ENCODE data around the gene SLC25A11.

SLC25A11 gene

GRCh38 chr17:4900231-4901107 lies 39.4 kb downstream of the SLC25A11 start:
- peak; percentile 28 to 66 for DNase-seq (ENCODE audit: low spot score in 2 of 2)

GRCh38 chr17:4899341-4900230 lies 40.3 kb downstream of the SLC25A11 start, which contains the start of gene C17orf107:
TSS of gene C17orf107 (plus strand) at chr17:4899536. CDS start at chr17:4899763, 227 bp downstream.
- Mint-ChIP-seq H3K4me1 (peaks cover 44% of the 10 kb centered on the region), H3K4me3 (peak within 1 kb of the TSS; percentile 91)
- ATAC-seq = peak; percentile 80

More at GRCh38 chr17:4900231-4901107, 39.4 kb downstream of the SLC25A11 start:
- Mint-ChIP-seq H3K4me1 (peaks cover 44% of the 10 kb centered on the region), H3K27ac (peak overlapping the region; percentile 94), H3K9me3 (no peaks in the 10 kb centered on the region), H3K4me3 (peak overlapping the region; percentile 91), H3K36me3 (peaks cover 36% of the 10 kb centered on the region)
- peak; percentile 39 for ATAC-seq

GRCh38 chr17:4898927-4899326 lies 40.9 kb downstream of the SLC25A11 start:
- Mint-ChIP-seq H3K9me3 (no peaks in the 10 kb centered on the region), H3K4me3 (peak overlapping the region; percentile 91), H3K27ac (peak overlapping the region; percentile 94), H3K4me1 (peaks cover 44% of the 10 kb centered on the region), H3K36me3 (peaks cover 51% of the 10 kb centered on the region)
- DNase-seq (ENCODE audit: low spot score in 2 of 2) (no peak), ATAC-seq (peak; percentile 0)

More at GRCh38 chr17:4899341-4900230, 40.3 kb downstream of the SLC25A11 start, which contains the start of gene C17orf107:
- peak; percentile 95 to 97 for DNase-seq (ENCODE audit: low spot score in 2 of 2)
- Mint-ChIP-seq H3K27ac (peak within 1 kb of the TSS; percentile 94), H3K36me3 (peaks cover 45% of the 10 kb centered on the region), H3K9me3 (no peaks in the 10 kb centered on the region)

GRCh38 chr17:4898351-4898750 lies 41.5 kb downstream of the SLC25A11 start:
- peaks cover 39% of the 10 kb centered on the region for H3K4me1 Mint-ChIP-seq
- peaks cover 57% of the 10 kb centered on the region for H3K36me3 Mint-ChIP-seq
- H3K9me3 Mint-ChIP-seq = no peaks in the 10 kb centered on the region
- DNase-seq (ENCODE audit: low spot score in 2 of 2) = no peak
- no peak for ATAC-seq
- H3K27ac Mint-ChIP-seq = peak overlapping the region; percentile 50
- peak overlapping the region; percentile 91 for H3K4me3 Mint-ChIP-seq

GRCh38 chr17:4897785-4898184 lies 42.1 kb downstream of the SLC25A11 start:
- H3K36me3 Mint-ChIP-seq = peaks cover 63% of the 10 kb centered on the region
- H3K9me3 Mint-ChIP-seq = no peaks in the 10 kb centered on the region
- H3K4me1 Mint-ChIP-seq = peaks cover 33% of the 10 kb centered on the region
- peak overlapping the region; percentile 78 for H3K27ac Mint-ChIP-seq
- peak overlapping the region; percentile 91 for H3K4me3 Mint-ChIP-seq
- no peak for DNase-seq (ENCODE audit: low spot score in 2 of 2)
- no peak for ATAC-seq

GRCh38 chr17:4897198-4897687 lies 42.6 kb downstream of the SLC25A11 start:
- Mint-ChIP-seq H3K9me3 (no peaks in the 10 kb centered on the region), H3K36me3 (peaks cover 68% of the 10 kb centered on the region), H3K4me1 (peaks cover 28% of the 10 kb centered on the region), H3K4me3 (no peak overlapping the region), H3K27ac (peak overlapping the region; percentile 78)
- no peak for ATAC-seq
- no peak for DNase-seq (ENCODE audit: low spot score in 2 of 2)

GRCh38 chr17:4896332-4897197 lies 43.3 kb downstream of the SLC25A11 start:
- DNase-seq (ENCODE audit: low spot score in 2 of 2) (no peak), ATAC-seq (no peak)
- peak overlapping the region; percentile 78 for H3K27ac Mint-ChIP-seq
- H3K9me3 Mint-ChIP-seq = no peaks in the 10 kb centered on the region
- no peak overlapping the region for H3K4me3 Mint-ChIP-seq
- H3K36me3 Mint-ChIP-seq = peaks cover 73% of the 10 kb centered on the region
- H3K4me1 Mint-ChIP-seq = peaks cover 24% of the 10 kb centered on the region

- H3K9me3 Mint-ChIP-seq = no peaks in the 10 kb centered on the region
- no peak overlapping the region for H3K4me3 Mint-ChIP-seq
- DNase-seq (ENCODE audit: low spot score in 2 of 2) (no peak), ATAC-seq (no peak)
- H3K36me3 Mint-ChIP-seq = peaks cover 76% of the 10 kb centered on the region
- peak overlapping the region; percentile 26 for H3K27ac Mint-ChIP-seq
- peaks cover 21% of the 10 kb centered on the region for H3K4me1 Mint-ChIP-seq
These were observed 44.1 kb downstream of the SLC25A11 start for GRCh38 chr17:4895657-4896331.

GRCh38 chr17:4895121-4895520 lies 44.7 kb downstream of the SLC25A11 start:
- Mint-ChIP-seq H3K9me3 (no peaks in the 10 kb centered on the region), H3K27ac (peak overlapping the region; percentile 26), H3K4me3 (no peak overlapping the region), H3K4me1 (peaks cover 16% of the 10 kb centered on the region), H3K36me3 (peaks cover 77% of the 10 kb centered on the region)
- DNase-seq (ENCODE audit: low spot score in 2 of 2) = no peak
- no peak for ATAC-seq

- ATAC-seq (no peak), DNase-seq (ENCODE audit: low spot score in 2 of 2) (no peak)
- H3K4me1 Mint-ChIP-seq = peaks cover 8% of the 10 kb centered on the region
- no peaks in the 10 kb centered on the region for H3K9me3 Mint-ChIP-seq
- no peak overlapping the region for H3K4me3 Mint-ChIP-seq
- peaks cover 74% of the 10 kb centered on the region for H3K36me3 Mint-ChIP-seq
- H3K27ac Mint-ChIP-seq = peak overlapping the region; percentile 60
These were observed 45.9 kb downstream of the SLC25A11 start for GRCh38 chr17:4893721-4894560.

- H3K4me1 Mint-ChIP-seq = peaks cover 3% of the 10 kb centered on the region
- no peak overlapping the region for H3K27ac Mint-ChIP-seq
- no peak for DNase-seq (ENCODE audit: low spot score in 2 of 2)
- H3K4me3 Mint-ChIP-seq = no peak overlapping the region
- ATAC-seq = no peak
- H3K9me3 Mint-ChIP-seq = no peaks in the 10 kb centered on the region
- peaks cover 72% of the 10 kb centered on the region for H3K36me3 Mint-ChIP-seq
These were observed 46.6 kb downstream of the SLC25A11 start for GRCh38 chr17:4893272-4893671.

- H3K36me3 Mint-ChIP-seq = peaks cover 77% of the 10 kb centered on the region
- no peaks in the 10 kb centered on the region for H3K4me1 Mint-ChIP-seq
- H3K9me3 Mint-ChIP-seq = no peaks in the 10 kb centered on the region
- H3K27ac Mint-ChIP-seq = no peak overlapping the region
- no peak for ATAC-seq
- H3K4me3 Mint-ChIP-seq = no peak overlapping the region
- DNase-seq (ENCODE audit: low spot score in 2 of 2) = no peak
These were observed 47.2 kb downstream of the SLC25A11 start for GRCh38 chr17:4892499-4893221.

Data from stimulated activated effector memory CD8-positive, alpha-beta T cell treated with anti-CD3 and anti-CD28 coated beads, Interleukin-12 subunit alpha, Interleukin-12 subunit beta, amount 100 ng/mL, for 72 hours (primary cell).